ENCODE measurements around the gene EEFSEC. TPM values are rescaled to one million over a fixed set of nuclear protein-coding genes. Genes with fewer than 3 reads are reported as not detected.

EEFSEC gene
- total and polyA plus RNA-seq, 10 donors, result 8.5 to 19.2 (median 14.2) TPM

GRCh38 chr3:128197855-128198254, 44.6 kb downstream of the EEFSEC start:
- H3K4me3 ChIP-seq, result no peak overlapping the region
- no peak overlapping the region for H3K27ac ChIP-seq
- H3K9me3 ChIP-seq, result no peaks in the 10 kb centered on the region
- 87 to 94% (median 91%) methylated on average over 7 of the region's 7 CpGs for WGBS, 5 donors
- peaks cover 0 to 25% (median 6%) of the 10 kb centered on the region in 6 donors for H3K4me1 ChIP-seq
- peaks cover 0 to 14% (median 0%) of the 10 kb centered on the region in 6 donors for H3K36me3 ChIP-seq
- intact Hi-C loops (cut with DNase I; ENCODE audit: low total_unique reads), result no loop called here
- no peak for DNase-seq
- no peak for TF ChIP-seq POLR2AphosphoS5 (IDR thresholded peaks at IDR 0.05)
- TF ChIP-seq CTCF (IDR thresholded peaks at IDR 0.05 in 8 of 11, conservative IDR thresholded peaks at IDR 0.05 in 3 of 11), result no peak
- no peak for TF ChIP-seq POLR2A (IDR thresholded peaks at IDR 0.05)
- no peaks in the 10 kb centered on the region for H3K27me3 ChIP-seq (replicated peaks in 1 of 7)

- peaks cover 0 to 14% (median 0%) of the 10 kb centered on the region in 6 donors for H3K36me3 ChIP-seq
Measured at GRCh38 chr3:128198313-128198712, 45.0 kb downstream of the EEFSEC start.

GRCh38 chr3:128199110-128199509, 45.8 kb downstream of the EEFSEC start:
- no peak for TF ChIP-seq CTCF (IDR thresholded peaks at IDR 0.05 in 8 of 11, conservative IDR thresholded peaks at IDR 0.05 in 3 of 11)
- no peak for TF ChIP-seq POLR2A (IDR thresholded peaks at IDR 0.05)
- no peak for TF ChIP-seq POLR2AphosphoS5 (IDR thresholded peaks at IDR 0.05)
- 95 to 100% (median 97%) methylated on average over 1 of the region's 1 CpG for WGBS, 5 donors
- H3K4me1 ChIP-seq, result peaks cover 0 to 21% (median 6%) of the 10 kb centered on the region in 6 donors
- DNase-seq, result no peak
- H3K27me3 ChIP-seq (replicated peaks in 1 of 7), result no peaks in the 10 kb centered on the region
- peaks cover 0 to 14% (median 0%) of the 10 kb centered on the region in 6 donors for H3K36me3 ChIP-seq
- intact Hi-C loops (cut with DNase I; ENCODE audit: low total_unique reads), result no loop called here
- no peak overlapping the region for H3K27ac ChIP-seq
- H3K4me3 ChIP-seq, result no peak overlapping the region
- H3K9me3 ChIP-seq, result no peaks in the 10 kb centered on the region

More at GRCh38 chr3:128198313-128198712, 45.0 kb downstream of the EEFSEC start:
- no peak overlapping the region for H3K27ac ChIP-seq
- no peak for DNase-seq
- 81 to 94% (median 88%) methylated on average over 1 of the region's 1 CpG for WGBS, 5 donors
- H3K9me3 ChIP-seq, result no peaks in the 10 kb centered on the region
- peaks cover 0 to 25% (median 6%) of the 10 kb centered on the region in 6 donors for H3K4me1 ChIP-seq
- TF ChIP-seq POLR2A (IDR thresholded peaks at IDR 0.05) (no peak), CTCF (IDR thresholded peaks at IDR 0.05 in 8 of 11, conservative IDR thresholded peaks at IDR 0.05 in 3 of 11) (no peak), POLR2AphosphoS5 (IDR thresholded peaks at IDR 0.05) (no peak)
- no peaks in the 10 kb centered on the region for H3K27me3 ChIP-seq (replicated peaks in 1 of 7)
- intact Hi-C loops (cut with DNase I; ENCODE audit: low total_unique reads), result no loop called here
- H3K4me3 ChIP-seq, result no peak overlapping the region

- H3K27me3 ChIP-seq (replicated peaks in 1 of 7), result no peaks in the 10 kb centered on the region
- peaks cover 0 to 14% (median 0%) of the 10 kb centered on the region in 6 donors for H3K36me3 ChIP-seq
- no peak overlapping the region for H3K4me3 ChIP-seq
- no peak for DNase-seq
- WGBS, 5 donors, result 93 to 98% (median 95%) methylated on average over 1 of the region's 1 CpG
- intact Hi-C loops (cut with DNase I; ENCODE audit: low total_unique reads), result no loop called here
- H3K9me3 ChIP-seq, result no peaks in the 10 kb centered on the region
- H3K27ac ChIP-seq, result no peak overlapping the region
- TF ChIP-seq POLR2AphosphoS5 (IDR thresholded peaks at IDR 0.05), result no peak
- TF ChIP-seq POLR2A (IDR thresholded peaks at IDR 0.05), result no peak
- TF ChIP-seq CTCF (IDR thresholded peaks at IDR 0.05 in 8 of 11, conservative IDR thresholded peaks at IDR 0.05 in 3 of 11), result no peak
- peaks cover 0 to 4% (median 0%) of the 10 kb centered on the region in 6 donors for H3K4me1 ChIP-seq
Measured at GRCh38 chr3:128201158-128201755, 48.0 kb downstream of the EEFSEC start.
